ENCODE data around the gene ASPSCR1.

GRCh38 chr17:82058855-82059249 lies 81.4 kb downstream of the ASPSCR1 start:
- no peak for TF ChIP-seq GTF2F1 (IDR thresholded peaks at IDR 0.05; ENCODE audit: borderline replicate concordance, low read depth, low read length)
- no peak for TF ChIP-seq EZH2 (IDR thresholded peaks at IDR 0.05; ENCODE audit: low read depth, low read length, severe bottlenecking)
- no peak for TF ChIP-seq POLR2AphosphoS5 (IDR thresholded peaks at IDR 0.05; ENCODE audit: low read depth, low read length)
- no peak for TF ChIP-seq CTCF (IDR thresholded peaks at IDR 0.05; ENCODE audit: control extremely low read depth in 1 of 3, insufficient read depth in 1 of 3, low read depth in 1 of 3, low read length in 3 of 3)
